Thoracic aorta (tissue), 2 donors: ENCODE measurements around the gene BACH2. TPM values are rescaled to one million over a fixed set of nuclear protein-coding genes. Genes with fewer than 3 reads are reported as not detected.

Experiments
- ATAC-seq: fragments of 150-250 bp; one replicate; pipeline ENCODE4 v1.8.0; 2017; ENCODE audit warnings: low read depth; ENCODE audit not compliant: insufficient number of reproducible peaks, low FRiP score
- DNase-seq: peaks from one replicate; pipeline ENCODE4 v3.0.0-alpha.2; 2020; ENCODE audit warnings: low spot score
- H3K27ac ChIP-seq, 2 donors: fragments of 200-600 bp; sonication (generic); 1 replicate in 1 of 2; 2 replicates in 1 of 2; pipeline ENCODE4 v1.5.1; 2016; ENCODE audit warnings: mild to moderate bottlenecking in 2 of 2, moderate library complexity in 2 of 2
- H3K27me3 ChIP-seq: fragments of 200-600 bp; sonication (generic); replicated peaks from 2 replicates; pipeline ENCODE4 v1.6.0; 2016; ENCODE audit warnings: mild to moderate bottlenecking; ENCODE audit not compliant: insufficient read depth
- H3K36me3 ChIP-seq: fragments of 200-600 bp; sonication (generic); one replicate; pipeline ENCODE4 v1.5.1; 2016
- H3K4me1 ChIP-seq, 2 donors: fragments of 200-600 bp; sonication (generic); 1 replicate in 1 of 2; 2 replicates in 1 of 2; pipeline versions ENCODE4 v1.5.1 to v1.6.0; 2016; ENCODE audit warnings: low read depth in 2 of 2, mild to moderate bottlenecking in 1 of 2; ENCODE audit not compliant: control insufficient read depth in 1 of 2
- H3K4me3 ChIP-seq: fragments of 200-600 bp; sonication (generic); 2 replicates; pipeline ENCODE4 v1.5.1; 2016; ENCODE audit warnings: mild to moderate bottlenecking
- H3K9me3 ChIP-seq: fragments of 200-600 bp; sonication (generic); 2 replicates; pipeline ENCODE4 v1.5.1; 2016
- CTCF ChIP-seq: fragments of 200-600 bp; sonication (generic); IDR thresholded peaks from one replicate; pipeline ENCODE4 v1.5.1; 2019; ENCODE audit warnings: antibody characterized with exemption
- total RNA-seq, 2 donors: library from RNA; depleted of rRNA; stranded (reverse); fragments of >200 nt; gene quantifications; one replicate each; pipeline versions ENCODE4 v1.1.0 to v1.2.3, GENCODE V29; 2016

The BACH2 gene
- total RNA-seq, 2 donors from 2014 or later: 6.1 to 17.8 TPM

GRCh38 chr6:89951574-89952104 lies 345.0 kb downstream of the BACH2 start:
- H3K4me1 ChIP-seq: no peaks in the 10 kb centered on the region
- no peaks in the 10 kb centered on the region for H3K27me3 ChIP-seq
- no peak for TF ChIP-seq CTCF
- no peak for DNase-seq
- H3K4me3 ChIP-seq: no peak overlapping the region
- no peak for ATAC-seq
- H3K9me3 ChIP-seq: no peaks in the 10 kb centered on the region
- no peak overlapping the region for H3K27ac ChIP-seq
- H3K36me3 ChIP-seq: no peaks in the 10 kb centered on the region

- no peak overlapping the region for H3K4me3 ChIP-seq
- no peaks in the 10 kb centered on the region for H3K4me1 ChIP-seq
- no peak for TF ChIP-seq CTCF
- H3K27me3 ChIP-seq: no peaks in the 10 kb centered on the region
- no peaks in the 10 kb centered on the region for H3K36me3 ChIP-seq
- no peak overlapping the region for H3K27ac ChIP-seq
- no peaks in the 10 kb centered on the region for H3K9me3 ChIP-seq
- no peak for DNase-seq
- ATAC-seq: no peak
Measured at GRCh38 chr6:89950879-89951391, 345.7 kb downstream of the BACH2 start.

GRCh38 chr6:89950446-89950845 lies 346.2 kb downstream of the BACH2 start:
- Histone ChIP-seq H3K27me3 (no peaks in the 10 kb centered on the region), H3K36me3 (no peaks in the 10 kb centered on the region), H3K4me3 (no peak overlapping the region), H3K27ac (no peak overlapping the region), H3K9me3 (no peaks in the 10 kb centered on the region), H3K4me1 (no peaks in the 10 kb centered on the region)
- no peak for ATAC-seq
- no peak for TF ChIP-seq CTCF
- DNase-seq: no peak

- Histone ChIP-seq H3K9me3 (no peaks in the 10 kb centered on the region), H3K4me3 (no peak overlapping the region), H3K27me3 (no peaks in the 10 kb centered on the region), H3K27ac (no peak overlapping the region), H3K4me1 (no peaks in the 10 kb centered on the region), H3K36me3 (no peaks in the 10 kb centered on the region)
- ATAC-seq (no peak), DNase-seq (no peak)
- no peak for TF ChIP-seq CTCF
Measured at GRCh38 chr6:89948876-89949275, 347.8 kb downstream of the BACH2 start.

GRCh38 chr6:89944826-89945407 lies 351.7 kb downstream of the BACH2 start:
- Histone ChIP-seq H3K27ac (no peak overlapping the region), H3K4me3 (no peak overlapping the region), H3K36me3 (no peaks in the 10 kb centered on the region), H3K4me1 (peaks cover 5 to 23% of the 10 kb centered on the region in 2 donors), H3K27me3 (no peaks in the 10 kb centered on the region), H3K9me3 (no peaks in the 10 kb centered on the region)
- peak; percentile 18 for TF ChIP-seq CTCF
- DNase-seq (no peak), ATAC-seq (no peak)
